Measurements from ENCODE around the gene NSL1. TPM values are rescaled to one million over a fixed set of nuclear protein-coding genes. Genes with fewer than 3 reads are reported as not detected.

NSL1 gene
- polyA plus RNA-seq, 1 donor (not counting 4 experiments of a cell fraction or from before 2014, with no cell fraction given), result 25.5 TPM

- TF ChIP-seq CTCF (optimal IDR thresholded peaks at IDR 0.05 in 1 of 3, IDR thresholded peaks at IDR 0.05 in 1 of 3, conservative IDR thresholded peaks at IDR 0.05 in 1 of 3; ENCODE audit: extremely low read depth in 1 of 3, insufficient read depth in 2 of 3, low read length in 3 of 3) (no peak), EZH2 (IDR thresholded peaks at IDR 0.05; ENCODE audit: low read length) (no peak)
- FAIRE-seq, result no peak
- dilution Hi-C loops (cut with MboI; ENCODE audit: extremely low pct_ligation_motif_present, low sequenced_read_pairs), result no loop called here
These were observed 88.9 kb downstream of the NSL1 start for GRCh38 chr1:212702672-212703071.

GRCh38 chr1:212701910-212702309 lies 89.7 kb downstream of the NSL1 start:
- dilution Hi-C loops (cut with MboI; ENCODE audit: extremely low pct_ligation_motif_present, low sequenced_read_pairs), result no loop called here

More at GRCh38 chr1:212702672-212703071, 88.9 kb downstream of the NSL1 start:
- no peak overlapping the region for H2AFZ ChIP-seq (ENCODE audit: control insufficient read depth, low read length)
- no peaks in the 10 kb centered on the region for H3K36me3 ChIP-seq (ENCODE audit: control insufficient read depth in 2 of 2, extremely low read depth in 1 of 2, insufficient read depth in 2 of 2, low read length in 2 of 2)
- H3K4me3 ChIP-seq (ENCODE audit: control insufficient read depth in 2 of 3, extremely low read depth in 1 of 3, insufficient read depth in 2 of 3, low read depth in 1 of 3, low read length in 3 of 3), result no peak overlapping the region
- no peaks in the 10 kb centered on the region for H4K20me1 ChIP-seq (ENCODE audit: control insufficient read depth, extremely low read depth, insufficient read depth, low read length)
- H3K4me1 ChIP-seq (ENCODE audit: control insufficient read depth, extremely low read depth, insufficient read depth, low read length), result peaks cover 7% of the 10 kb centered on the region
- H3K9me1 ChIP-seq (ENCODE audit: control insufficient read depth, extremely low read depth, insufficient read depth, low read length), result no peaks in the 10 kb centered on the region
- no peak overlapping the region for H3K9ac ChIP-seq (ENCODE audit: control insufficient read depth, extremely low read depth, insufficient read depth, low read length)
- DNase-seq (ENCODE audit: low read depth, low spot score), result no peak
- H3K27ac ChIP-seq (ENCODE audit: control insufficient read depth, insufficient read depth, low read length), result no peak overlapping the region
- H3K9me3 ChIP-seq (ENCODE audit: control insufficient read depth, low read depth, low read length), result no peaks in the 10 kb centered on the region
- H3K27me3 ChIP-seq (ENCODE audit: control insufficient read depth, extremely low read depth, insufficient read depth, low read length), result peaks cover 52% of the 10 kb centered on the region
- no peaks in the 10 kb centered on the region for H3K79me2 ChIP-seq (ENCODE audit: control insufficient read depth, insufficient read depth, low read length)
- no peak overlapping the region for H3K4me2 ChIP-seq (ENCODE audit: control insufficient read depth, extremely low read depth, insufficient read depth, low read depth, low read length)

More at GRCh38 chr1:212701910-212702309, 89.7 kb downstream of the NSL1 start:
- no peaks in the 10 kb centered on the region for H4K20me1 ChIP-seq (ENCODE audit: control insufficient read depth, extremely low read depth, insufficient read depth, low read length)
- no peaks in the 10 kb centered on the region for H3K79me2 ChIP-seq (ENCODE audit: control insufficient read depth, insufficient read depth, low read length)
- no peak for FAIRE-seq
- H3K4me3 ChIP-seq (ENCODE audit: control insufficient read depth in 2 of 3, extremely low read depth in 1 of 3, insufficient read depth in 2 of 3, low read depth in 1 of 3, low read length in 3 of 3), result no peak overlapping the region
- TF ChIP-seq CTCF (optimal IDR thresholded peaks at IDR 0.05 in 1 of 3, IDR thresholded peaks at IDR 0.05 in 1 of 3, conservative IDR thresholded peaks at IDR 0.05 in 1 of 3; ENCODE audit: extremely low read depth in 1 of 3, insufficient read depth in 2 of 3, low read length in 3 of 3), result no peak
- no peak for TF ChIP-seq EZH2 (IDR thresholded peaks at IDR 0.05; ENCODE audit: low read length)
- H3K4me1 ChIP-seq (ENCODE audit: control insufficient read depth, extremely low read depth, insufficient read depth, low read length), result peaks cover 7% of the 10 kb centered on the region
- no peaks in the 10 kb centered on the region for H3K9me3 ChIP-seq (ENCODE audit: control insufficient read depth, low read depth, low read length)
- no peak for DNase-seq (ENCODE audit: low read depth, low spot score)
- no peaks in the 10 kb centered on the region for H3K36me3 ChIP-seq (ENCODE audit: control insufficient read depth in 2 of 2, extremely low read depth in 1 of 2, insufficient read depth in 2 of 2, low read length in 2 of 2)
- peaks cover 59% of the 10 kb centered on the region for H3K27me3 ChIP-seq (ENCODE audit: control insufficient read depth, extremely low read depth, insufficient read depth, low read length)
- no peak overlapping the region for H3K27ac ChIP-seq (ENCODE audit: control insufficient read depth, insufficient read depth, low read length)
- H2AFZ ChIP-seq (ENCODE audit: control insufficient read depth, low read length), result no peak overlapping the region
- no peak overlapping the region for H3K9ac ChIP-seq (ENCODE audit: control insufficient read depth, extremely low read depth, insufficient read depth, low read length)
- H3K9me1 ChIP-seq (ENCODE audit: control insufficient read depth, extremely low read depth, insufficient read depth, low read length), result no peaks in the 10 kb centered on the region
- no peak overlapping the region for H3K4me2 ChIP-seq (ENCODE audit: control insufficient read depth, extremely low read depth, insufficient read depth, low read depth, low read length)

All from keratinocyte (primary cell).